K562 (cell line): ENCODE data around the gene LHB. TPM values are rescaled to one million over a fixed set of nuclear protein-coding genes. Genes with fewer than 3 reads are reported as not detected.

Source experiments
- EHMT2 ChIP-seq: fragments of 450-650 bp; IDR thresholded peaks from 2 replicates; pipeline ENCODE4 v1.6.1; 2018; ENCODE audit warnings: antibody characterized with exemption
- FOXO4 ChIP-seq: fragments of 450-650 bp; formaldehyde crosslinking; IDR thresholded peaks from 2 replicates; pipeline ENCODE4 v1.4.0; 2020; ENCODE audit warnings: mild to moderate bottlenecking, moderate library complexity
- MEF2D ChIP-seq: conservative IDR thresholded peaks from 2 replicates; pipeline ENCODE4 v1.6.1; 2016; ENCODE audit warnings: low read depth, missing genetic modification characterization, missing compliant biosample characterization
- ZNF175 ChIP-seq: fragments of 200-800 bp; sonication (Bioruptor generic); IDR thresholded peaks from 2 replicates; pipeline ENCODE4 v1.6.1; 2016; ENCODE audit warnings: low read depth, mild to moderate bottlenecking, missing genetic modification characterization, missing compliant biosample characterization
- ZNF316 ChIP-seq: fragments of 450-650 bp; IDR thresholded peaks from 2 replicates; pipeline ENCODE4 v1.6.1; 2016
- ZNF407 ChIP-seq: fragments of 450-650 bp; IDR thresholded peaks from 2 replicates; pipeline ENCODE4 v1.6.1; 2016; ENCODE audit warnings: low read depth
- ZNF77 ChIP-seq: fragments of 250-450 bp; sonication (Bioruptor Pico); IDR thresholded peaks from 2 replicates; pipeline ENCODE4 v1.5.0; 2020
- ZNF830 ChIP-seq: fragments of 250-450 bp; sonication (Bioruptor Pico); IDR thresholded peaks from 2 replicates; pipeline ENCODE4 v1.5.0; 2021; ENCODE audit warnings: mild to moderate bottlenecking
- polyA plus RNA-seq, 8 experiments: library from polyadenylated mRNA; depleted of rRNA in 4 of 8; stranded (reverse) in 5 of 8; unstranded in 3 of 8; fragments of >200 nt; fragmentation: Nextera tagmentation in 2 of 8; fragmentation: Illumina TruSeq in 1 of 8; extraction: Ambion mirVana in 2 of 8; extraction: Trizol in 1 of 8; gene quantifications; 2 replicates each; pipeline versions ENCODE4 v1.2.1 to v1.2.3, GENCODE V29; 2011 to 2014; ENCODE audit warnings: inconsistent platforms in 1 of 8, missing spikeins in 1 of 8
- total RNA-seq, 7 experiments: library from RNA; depleted of rRNA in 6 of 7; stranded (reverse); fragments of >200 nt in 6 of 7; fragmentation: Illumina TruSeq in 2 of 7; extraction: Trizol in 2 of 7; gene quantifications; 2 replicates each; pipeline versions ENCODE4 v1.2.1 to v1.2.3, GENCODE V29; 2011 to 2021; ENCODE audit warnings: low replicate concordance in 1 of 7
- TF ChIP-seq, protein P1 (sequence below): fragments of 450-650 bp; formaldehyde crosslinking; IDR thresholded peaks from 2 replicates; pipeline ENCODE4 v1.4.0; 2022; ENCODE audit warnings: missing genetic modification characterization
- TF ChIP-seq, protein P2 (sequence below): sonication (generic); formaldehyde crosslinking; IDR thresholded peaks from 2 replicates; pipeline ENCODE4 v1.8.1; 2022; ENCODE audit warnings: missing genetic modification reagents
- TF ChIP-seq, protein P3 (sequence below): fragments of 450-650 bp; formaldehyde crosslinking; IDR thresholded peaks from 2 replicates; pipeline ENCODE4 v1.4.0; 2022; ENCODE audit warnings: mild to moderate bottlenecking, moderate library complexity
- TF ChIP-seq, protein P4 (sequence below): fragments of 250-450 bp; sonication (Bioruptor Pico); IDR thresholded peaks from 2 replicates; pipeline ENCODE4 v1.8.0; 2022; ENCODE audit warnings: inconsistent platforms, mild to moderate bottlenecking, moderate library complexity, borderline replicate concordance

The LHB gene
- total and polyA plus RNA-seq, 9 of the 15 experiments (the other 6 are each of a cell fraction or from before 2014, with no cell fraction given), result 0.54 TPM; not detected in 8

DNA sequence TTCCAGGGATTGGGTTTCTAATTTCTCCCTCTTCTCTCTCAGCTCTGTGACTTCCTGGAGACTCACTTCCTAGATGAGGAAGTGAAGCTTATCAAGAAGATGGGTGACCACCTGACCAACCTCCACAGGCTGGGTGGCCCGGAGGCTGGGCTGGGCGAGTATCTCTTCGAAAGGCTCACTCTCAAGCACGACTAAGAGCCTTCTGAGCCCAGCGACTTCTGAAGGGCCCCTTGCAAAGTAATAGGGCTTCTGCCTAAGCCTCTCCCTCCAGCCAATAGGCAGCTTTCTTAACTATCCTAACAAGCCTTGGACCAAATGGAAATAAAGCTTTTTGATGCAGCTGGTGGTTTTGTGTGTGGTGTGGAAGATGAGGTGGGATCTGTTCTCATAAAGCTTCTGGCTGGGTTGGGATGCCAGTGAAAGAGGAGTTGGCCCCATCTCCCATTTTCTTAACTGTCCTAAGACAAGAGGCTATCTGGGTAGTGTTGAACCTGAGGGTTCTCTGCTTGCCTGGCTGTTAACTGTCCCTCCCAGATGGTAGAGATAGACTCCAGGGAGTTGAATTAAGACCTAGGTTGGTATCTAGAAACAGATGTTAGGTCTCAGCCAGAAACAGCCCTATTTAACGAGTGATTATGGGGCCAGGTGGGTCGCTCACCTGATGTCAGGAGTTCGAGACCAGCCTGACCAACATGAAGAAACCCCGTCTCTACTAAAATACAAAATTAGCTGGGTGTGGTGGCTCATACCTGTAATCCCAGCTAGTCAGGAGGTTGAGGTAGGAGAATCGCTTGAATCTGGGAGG is 50.1 kb downstream of the LHB start (continued):
- TF ChIP-seq, protein P1, sequence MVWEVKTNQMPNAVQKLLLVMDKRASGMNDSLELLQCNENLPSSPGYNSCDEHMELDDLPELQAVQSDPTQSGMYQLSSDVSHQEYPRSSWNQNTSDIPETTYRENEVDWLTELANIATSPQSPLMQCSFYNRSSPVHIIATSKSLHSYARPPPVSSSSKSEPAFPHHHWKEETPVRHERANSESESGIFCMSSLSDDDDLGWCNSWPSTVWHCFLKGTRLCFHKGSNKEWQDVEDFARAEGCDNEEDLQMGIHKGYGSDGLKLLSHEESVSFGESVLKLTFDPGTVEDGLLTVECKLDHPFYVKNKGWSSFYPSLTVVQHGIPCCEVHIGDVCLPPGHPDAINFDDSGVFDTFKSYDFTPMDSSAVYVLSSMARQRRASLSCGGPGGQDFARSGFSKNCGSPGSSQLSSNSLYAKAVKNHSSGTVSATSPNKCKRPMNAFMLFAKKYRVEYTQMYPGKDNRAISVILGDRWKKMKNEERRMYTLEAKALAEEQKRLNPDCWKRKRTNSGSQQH (CRISPR knock-in tag), result no peak
- no peak; the same call in 1 of the 2 replicates for TF ChIP-seq ZNF830 (CRISPR knock-in tag)
- TF ChIP-seq, protein P2, sequence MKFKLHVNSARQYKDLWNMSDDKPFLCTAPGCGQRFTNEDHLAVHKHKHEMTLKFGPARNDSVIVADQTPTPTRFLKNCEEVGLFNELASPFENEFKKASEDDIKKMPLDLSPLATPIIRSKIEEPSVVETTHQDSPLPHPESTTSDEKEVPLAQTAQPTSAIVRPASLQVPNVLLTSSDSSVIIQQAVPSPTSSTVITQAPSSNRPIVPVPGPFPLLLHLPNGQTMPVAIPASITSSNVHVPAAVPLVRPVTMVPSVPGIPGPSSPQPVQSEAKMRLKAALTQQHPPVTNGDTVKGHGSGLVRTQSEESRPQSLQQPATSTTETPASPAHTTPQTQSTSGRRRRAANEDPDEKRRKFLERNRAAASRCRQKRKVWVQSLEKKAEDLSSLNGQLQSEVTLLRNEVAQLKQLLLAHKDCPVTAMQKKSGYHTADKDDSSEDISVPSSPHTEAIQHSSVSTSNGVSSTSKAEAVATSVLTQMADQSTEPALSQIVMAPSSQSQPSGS, result no peak
- no peak; the same call in 1 of the 2 replicates for TF ChIP-seq ZNF175 (CRISPR knock-in tag)
- no peak for TF ChIP-seq MEF2D (tag)
- no peak for TF ChIP-seq EHMT2
- TF ChIP-seq ZNF316, result no peak
- TF ChIP-seq ZNF407, result no peak
- TF ChIP-seq, protein P3, sequence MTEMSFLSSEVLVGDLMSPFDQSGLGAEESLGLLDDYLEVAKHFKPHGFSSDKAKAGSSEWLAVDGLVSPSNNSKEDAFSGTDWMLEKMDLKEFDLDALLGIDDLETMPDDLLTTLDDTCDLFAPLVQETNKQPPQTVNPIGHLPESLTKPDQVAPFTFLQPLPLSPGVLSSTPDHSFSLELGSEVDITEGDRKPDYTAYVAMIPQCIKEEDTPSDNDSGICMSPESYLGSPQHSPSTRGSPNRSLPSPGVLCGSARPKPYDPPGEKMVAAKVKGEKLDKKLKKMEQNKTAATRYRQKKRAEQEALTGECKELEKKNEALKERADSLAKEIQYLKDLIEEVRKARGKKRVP (CRISPR knock-in tag), result no peak; the same call in 1 of the 2 replicates
- TF ChIP-seq, protein P4, sequence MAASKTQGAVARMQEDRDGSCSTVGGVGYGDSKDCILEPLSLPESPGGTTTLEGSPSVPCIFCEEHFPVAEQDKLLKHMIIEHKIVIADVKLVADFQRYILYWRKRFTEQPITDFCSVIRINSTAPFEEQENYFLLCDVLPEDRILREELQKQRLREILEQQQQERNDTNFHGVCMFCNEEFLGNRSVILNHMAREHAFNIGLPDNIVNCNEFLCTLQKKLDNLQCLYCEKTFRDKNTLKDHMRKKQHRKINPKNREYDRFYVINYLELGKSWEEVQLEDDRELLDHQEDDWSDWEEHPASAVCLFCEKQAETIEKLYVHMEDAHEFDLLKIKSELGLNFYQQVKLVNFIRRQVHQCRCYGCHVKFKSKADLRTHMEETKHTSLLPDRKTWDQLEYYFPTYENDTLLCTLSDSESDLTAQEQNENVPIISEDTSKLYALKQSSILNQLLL (CRISPR knock-in tag), result no peak
- TF ChIP-seq ZNF77 (CRISPR knock-in tag), result 0 out of 2 replicates have a peak, but pooled peaks have one; percentile 13
- no peak for TF ChIP-seq FOXO4
